Immature natural killer cell (primary cell): ENCODE measurements around the gene TANGO2. TPM values are rescaled to one million over a fixed set of nuclear protein-coding genes. Genes with fewer than 3 reads are reported as not detected.

ENCODE experiments used
- DNase-seq, 3 donors: peaks; one replicate each; pipeline ENCODE4 v3.0.0; 2022; ENCODE audit warnings: mixed read lengths in 1 of 3
- H3K27ac Mint-ChIP-seq, 6 donors: one replicate each; pipeline ENCODE4 v1.8.0; 2020; ENCODE audit warnings: mixed read lengths in 6 of 6, mild to moderate bottlenecking in 5 of 6, inconsistent platforms in 4 of 6, moderate library complexity in 3 of 6
- H3K27me3 Mint-ChIP-seq, 3 donors: one replicate each; pipeline ENCODE4 v1.8.0; 2020 to 2021; ENCODE audit warnings: low read depth in 3 of 3, mild to moderate bottlenecking in 3 of 3, mixed read lengths in 3 of 3, moderate library complexity in 3 of 3, inconsistent platforms in 1 of 3
- H3K36me3 Mint-ChIP-seq, 3 donors: one replicate each; pipeline ENCODE4 v1.8.0; 2020; ENCODE audit warnings: mixed read lengths in 3 of 3, inconsistent platforms in 2 of 3, mild to moderate bottlenecking in 2 of 3
- H3K4me1 Mint-ChIP-seq, 2 donors: one replicate each; pipeline ENCODE4 v1.8.0; 2020; ENCODE audit warnings: inconsistent platforms in 2 of 2, mild to moderate bottlenecking in 2 of 2, mixed read lengths in 2 of 2, moderate library complexity in 1 of 2
- H3K4me3 Mint-ChIP-seq, 5 donors: one replicate each; pipeline ENCODE4 v1.8.0; 2020; ENCODE audit warnings: mild to moderate bottlenecking in 5 of 5, mixed read lengths in 5 of 5, inconsistent platforms in 3 of 5, moderate library complexity in 3 of 5
- H3K9me3 Mint-ChIP-seq, 6 donors: one replicate each; pipeline ENCODE4 v1.8.0; 2020; ENCODE audit warnings: mild to moderate bottlenecking in 6 of 6, mixed read lengths in 6 of 6, inconsistent platforms in 4 of 6, moderate library complexity in 3 of 6
- polyA plus RNA-seq, 3 donors: library from polyadenylated mRNA; unstranded; fragments of 300-500 nt; fragmentation: Illumina TruSeq; gene quantifications; one replicate each; pipeline ENCODE4 v1.2.3, GENCODE V29; 2021

TANGO2 gene
- polyA plus RNA-seq, 3 donors from 2014 or later = 43.3 to 68.6 (median 56.6) TPM

DNA sequence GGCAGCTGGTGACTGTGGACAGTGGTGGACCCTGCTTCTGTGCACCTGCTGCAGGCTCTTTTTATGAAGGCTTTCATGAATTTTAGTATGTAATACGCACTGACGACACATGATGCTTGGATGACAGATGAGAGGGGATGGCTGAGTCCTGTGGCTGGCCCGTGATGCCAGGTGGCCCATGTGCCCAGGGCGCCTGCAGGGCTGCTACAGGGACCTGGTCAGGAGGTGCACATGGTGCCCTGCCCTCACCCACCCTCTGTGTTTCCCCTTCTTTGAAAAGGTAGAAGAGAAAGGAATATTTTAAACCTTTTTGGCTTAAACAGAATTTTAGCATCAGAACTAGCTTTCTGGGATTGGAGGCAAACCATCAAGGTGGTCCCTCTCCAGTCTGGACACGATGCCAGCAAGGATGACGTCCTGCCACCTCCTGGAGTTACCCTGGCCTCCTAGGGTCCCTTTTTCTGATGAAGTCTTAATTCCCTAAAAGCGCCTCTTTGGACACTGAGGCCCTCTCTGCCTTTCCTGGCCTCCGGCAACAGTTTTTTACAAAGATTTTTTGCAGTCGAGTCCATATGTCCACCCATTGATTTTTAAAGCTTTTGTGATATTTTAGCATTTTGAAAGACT is 89.6 kb downstream of the TANGO2 start:
- Mint-ChIP-seq H3K4me3 (no peak overlapping the region), H3K9me3 (no peaks in the 10 kb centered on the region), H3K4me1 (peaks cover 15 to 26% of the 10 kb centered on the region in 2 donors), H3K27me3 (peaks cover 0 to 5% (median 0%) of the 10 kb centered on the region in 3 donors), H3K27ac (peak overlapping the region in 4 of 6 donors; percentile 11 to 79 (median 47)), H3K36me3 (peaks cover 0 to 9% (median 8%) of the 10 kb centered on the region in 3 donors)
- no peak for DNase-seq

DNA sequence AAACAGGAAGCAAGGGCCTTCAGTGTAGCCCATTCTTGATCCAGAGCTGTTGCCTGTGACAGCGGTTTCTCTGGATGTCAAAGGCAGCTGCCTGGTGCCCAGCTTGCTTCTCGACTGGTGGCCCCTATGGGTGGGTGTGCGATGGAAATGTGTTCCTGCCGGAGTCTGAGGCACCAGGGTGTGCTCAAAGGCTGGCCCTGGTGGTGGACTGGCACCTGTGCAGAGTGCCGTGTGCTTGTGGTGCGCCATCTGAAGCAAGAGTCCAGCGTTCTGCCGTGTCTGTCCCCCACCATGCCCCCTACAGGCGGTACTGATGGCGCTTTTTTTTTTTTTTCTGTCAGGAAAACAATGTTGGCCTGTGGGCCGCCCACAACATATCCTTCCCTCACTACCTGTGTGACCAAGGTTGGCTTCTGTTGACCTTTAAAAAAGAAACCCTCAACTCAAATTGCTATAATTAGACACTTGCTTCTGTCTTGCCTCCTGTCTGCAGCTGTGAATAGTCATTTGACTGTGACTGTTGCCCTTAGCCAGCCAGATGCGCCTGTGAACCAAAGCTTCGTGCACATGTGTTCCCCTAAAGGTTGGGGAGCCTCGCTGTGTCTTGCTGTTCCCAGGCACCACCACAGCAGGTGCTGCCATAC is 90.3 kb downstream of the TANGO2 start:
- H3K4me3 Mint-ChIP-seq = peak overlapping the region in 1 of 5 donors; percentile 10
- peaks cover 0 to 5% (median 0%) of the 10 kb centered on the region in 3 donors for H3K27me3 Mint-ChIP-seq
- no peaks in the 10 kb centered on the region for H3K9me3 Mint-ChIP-seq
- DNase-seq = peak; percentile 34 to 48 (median 37)
- H3K36me3 Mint-ChIP-seq = peaks cover 0 to 9% (median 8%) of the 10 kb centered on the region in 3 donors
- H3K4me1 Mint-ChIP-seq = peaks cover 15 to 27% of the 10 kb centered on the region in 2 donors
- peak overlapping the region in 5 of 6 donors; percentile 30 to 80 (median 73) for H3K27ac Mint-ChIP-seq

DNA sequence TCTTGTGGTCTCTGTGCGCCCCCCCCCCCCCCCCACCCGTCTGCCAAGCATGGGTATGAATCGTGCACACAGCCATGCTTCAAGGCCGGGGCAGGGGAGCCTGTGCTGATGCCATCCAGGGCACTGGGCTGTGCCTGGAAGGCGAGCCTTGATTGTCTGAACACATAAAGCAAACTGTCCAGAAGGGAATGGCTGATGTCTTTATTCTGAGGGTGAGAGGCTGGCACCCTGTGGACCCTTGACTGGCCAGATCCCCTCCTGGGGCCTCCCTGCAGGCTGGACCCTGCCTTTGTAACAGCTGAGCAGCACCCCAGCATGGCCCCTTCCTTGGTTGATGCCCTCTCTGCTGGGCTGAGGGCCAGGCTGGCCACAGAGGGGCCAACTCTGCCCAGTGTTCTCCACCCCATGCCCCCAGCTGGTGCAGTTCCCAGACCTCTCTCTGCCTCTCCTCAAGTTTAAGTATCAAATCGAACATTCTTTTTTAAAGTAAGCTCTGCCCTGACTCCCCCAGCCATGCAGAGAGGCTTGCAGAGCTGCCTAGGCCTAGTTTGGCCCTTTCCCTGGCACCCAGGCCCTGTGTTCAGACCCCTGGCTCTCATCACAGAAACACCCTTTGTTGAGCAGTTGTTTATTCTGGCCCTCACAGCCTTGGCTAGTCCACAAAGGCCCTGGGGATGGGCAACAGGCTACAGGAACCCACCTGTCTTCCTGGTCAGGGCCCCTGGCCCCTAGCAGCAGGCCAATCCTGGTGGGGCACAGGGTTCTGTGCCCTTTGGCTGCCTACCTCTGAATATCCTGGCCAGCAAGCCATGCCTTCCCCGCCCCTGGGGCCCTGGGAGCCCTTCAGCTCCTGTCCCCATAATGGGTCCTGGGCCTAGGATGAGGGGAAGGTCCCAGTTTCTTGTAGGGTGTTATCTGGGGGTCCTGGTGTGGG is 91.0 kb downstream of the TANGO2 start:
- H3K9me3 Mint-ChIP-seq = no peaks in the 10 kb centered on the region
- H3K27ac Mint-ChIP-seq = peak overlapping the region in 3 of 6 donors; percentile 73 to 80 (median 79)
- no peak overlapping the region for H3K4me3 Mint-ChIP-seq
- DNase-seq = no peak
- peaks cover 17 to 32% of the 10 kb centered on the region in 2 donors for H3K4me1 Mint-ChIP-seq
- H3K27me3 Mint-ChIP-seq = peaks cover 0 to 8% (median 5%) of the 10 kb centered on the region in 3 donors
- peaks cover 0 to 9% (median 8%) of the 10 kb centered on the region in 3 donors for H3K36me3 Mint-ChIP-seq

DNA sequence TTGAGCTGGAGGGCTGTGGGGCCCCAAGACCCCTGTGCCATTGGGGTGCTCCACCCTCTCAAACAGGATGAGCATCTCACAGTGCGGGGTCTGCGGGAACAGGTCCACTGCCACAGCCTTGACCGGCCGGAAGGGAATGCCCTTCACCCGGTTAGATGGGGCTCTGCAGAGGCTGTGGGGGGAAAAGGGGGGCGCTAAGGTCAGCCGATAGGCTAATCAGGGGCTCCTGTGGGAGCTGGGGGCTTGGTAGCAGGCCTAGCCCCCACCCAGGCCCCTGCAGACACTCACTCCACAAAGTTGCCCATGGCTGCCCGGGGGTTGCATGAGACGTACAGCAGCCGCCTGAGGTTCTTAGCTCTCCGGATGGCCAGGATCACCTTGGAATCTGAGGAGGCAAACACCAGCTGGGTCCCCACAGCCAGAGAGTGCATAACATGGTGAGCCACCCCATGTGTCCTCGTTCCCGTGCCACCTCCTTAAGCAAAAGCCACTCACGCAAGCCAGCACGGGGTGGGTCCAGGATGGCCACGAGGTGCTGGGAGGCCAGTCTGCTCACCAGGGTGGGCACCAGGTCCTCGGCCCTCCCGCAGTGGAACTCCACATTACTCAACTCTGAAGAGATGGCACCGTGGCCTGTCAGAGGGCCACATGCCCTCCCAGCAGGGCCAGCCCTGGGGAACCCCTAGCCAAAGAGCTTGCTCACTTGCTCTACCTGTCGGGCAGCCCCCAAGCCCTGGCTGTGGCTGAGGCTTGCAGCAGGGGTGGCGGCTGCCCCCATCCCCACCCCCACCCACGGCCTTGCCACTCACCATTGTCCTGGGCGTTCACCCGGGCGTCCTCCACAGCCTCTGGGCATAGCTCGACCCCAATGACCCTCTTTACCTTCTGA is 92.0 kb downstream of the TANGO2 start:
- Mint-ChIP-seq H3K36me3 (peaks cover 0 to 5% (median 3%) of the 10 kb centered on the region in 3 donors), H3K4me3 (no peak overlapping the region), H3K27ac (no peak overlapping the region), H3K4me1 (peaks cover 19 to 32% of the 10 kb centered on the region in 2 donors), H3K9me3 (no peaks in the 10 kb centered on the region), H3K27me3 (peaks cover 3 to 12% (median 7%) of the 10 kb centered on the region in 3 donors)
- no peak for DNase-seq

DNA sequence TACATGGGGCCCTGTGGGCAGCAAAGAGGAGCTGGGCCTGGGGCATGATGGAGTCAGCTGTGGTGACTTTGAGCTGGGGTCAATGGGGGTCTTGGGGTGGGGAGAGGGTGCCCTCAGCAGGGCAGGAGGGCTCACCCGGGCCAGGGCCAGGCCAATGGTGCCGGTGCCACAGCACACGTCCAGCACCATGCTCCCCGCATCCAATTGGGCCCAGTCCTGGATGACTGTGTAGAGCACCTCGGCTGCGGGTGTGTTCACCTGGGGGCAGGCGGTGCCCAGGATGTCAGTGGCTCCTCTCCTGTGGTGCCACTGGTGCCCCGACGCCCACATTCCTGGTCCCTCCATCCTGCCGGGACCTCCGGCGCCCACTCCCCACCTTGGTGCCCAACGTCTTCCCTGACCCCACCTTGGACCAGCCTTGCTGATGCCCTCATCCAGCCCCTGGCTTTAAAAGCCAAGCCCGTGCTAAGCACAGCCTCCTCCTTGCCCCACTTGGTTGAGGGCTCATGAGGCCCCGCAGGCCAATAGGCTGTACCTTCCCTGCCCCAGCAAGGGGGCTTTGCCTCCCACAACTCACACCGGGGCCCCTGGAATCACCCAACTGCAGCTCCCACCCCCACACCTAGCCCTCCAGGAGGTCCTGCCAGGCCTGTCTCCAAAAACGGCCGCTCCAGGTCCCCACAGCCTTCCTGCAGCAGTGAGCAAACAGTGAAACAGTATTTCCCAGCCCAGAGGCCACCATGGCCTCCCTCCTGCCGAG is 92.8 kb downstream of the TANGO2 start:
- Mint-ChIP-seq H3K27ac (peak overlapping the region in 2 of 6 donors; percentile 29 to 53), H3K4me1 (peaks cover 27 to 41% of the 10 kb centered on the region in 2 donors), H3K9me3 (no peaks in the 10 kb centered on the region), H3K36me3 (peaks cover 0 to 3% (median 1%) of the 10 kb centered on the region in 3 donors), H3K4me3 (no peak overlapping the region), H3K27me3 (peaks cover 3 to 14% (median 7%) of the 10 kb centered on the region in 3 donors)
- no peak for DNase-seq

DNA sequence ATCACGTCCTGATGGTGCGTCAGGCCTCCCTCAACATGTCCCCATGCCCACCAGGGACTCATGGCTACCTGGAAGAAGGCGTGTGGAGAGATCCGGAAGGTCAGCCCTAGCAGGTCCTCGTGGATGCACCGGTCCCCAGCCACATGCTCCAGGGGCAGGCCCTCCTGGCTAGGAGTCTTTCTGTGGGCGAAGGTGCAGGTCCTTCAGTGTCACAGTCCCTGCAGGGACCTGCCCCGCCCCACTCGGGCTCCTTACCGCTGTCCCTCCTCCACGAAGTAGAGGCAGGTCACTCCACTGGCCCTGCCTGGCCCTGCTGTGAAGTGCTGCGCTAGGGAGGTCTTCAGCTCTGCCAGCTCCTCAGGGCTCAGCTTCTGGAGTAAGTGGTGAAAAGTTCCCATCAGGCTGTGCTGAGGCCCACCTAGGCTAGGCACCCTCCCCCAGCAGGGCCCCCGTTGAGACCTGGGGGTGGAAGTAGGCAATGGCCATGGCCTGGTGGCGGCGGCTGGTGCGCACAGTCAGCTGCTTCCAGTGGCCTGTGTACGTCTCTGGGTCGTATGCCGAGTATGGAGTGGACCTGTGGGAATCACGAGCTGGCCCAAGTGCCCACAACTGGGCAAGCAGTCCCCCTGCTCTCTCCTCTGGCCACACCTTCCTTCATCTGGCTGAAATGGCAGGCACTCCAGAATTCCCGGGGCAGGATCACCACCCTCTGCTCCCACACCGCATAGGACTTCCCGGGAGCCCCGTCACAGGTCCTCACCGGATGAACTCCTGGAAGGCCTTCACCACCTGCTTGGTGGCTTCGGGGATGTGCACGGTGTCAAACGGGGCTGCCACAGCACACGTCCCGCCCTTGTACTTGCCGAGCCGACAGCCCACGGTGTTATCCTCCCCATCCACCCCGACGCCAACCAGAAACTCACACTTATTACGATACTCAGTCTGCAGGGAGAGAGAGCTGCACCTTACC is 93.9 kb downstream of the TANGO2 start:
- Mint-ChIP-seq H3K27ac (peak overlapping the region; percentile 37 to 83 (median 61)), H3K27me3 (peaks cover 3 to 17% (median 11%) of the 10 kb centered on the region in 3 donors), H3K9me3 (no peaks in the 10 kb centered on the region), H3K4me3 (peak overlapping the region; percentile 40 to 73 (median 60)), H3K36me3 (peaks cover 0 to 5% (median 3%) of the 10 kb centered on the region in 3 donors), H3K4me1 (peaks cover 35 to 46% of the 10 kb centered on the region in 2 donors)
- DNase-seq = no peak

DNA sequence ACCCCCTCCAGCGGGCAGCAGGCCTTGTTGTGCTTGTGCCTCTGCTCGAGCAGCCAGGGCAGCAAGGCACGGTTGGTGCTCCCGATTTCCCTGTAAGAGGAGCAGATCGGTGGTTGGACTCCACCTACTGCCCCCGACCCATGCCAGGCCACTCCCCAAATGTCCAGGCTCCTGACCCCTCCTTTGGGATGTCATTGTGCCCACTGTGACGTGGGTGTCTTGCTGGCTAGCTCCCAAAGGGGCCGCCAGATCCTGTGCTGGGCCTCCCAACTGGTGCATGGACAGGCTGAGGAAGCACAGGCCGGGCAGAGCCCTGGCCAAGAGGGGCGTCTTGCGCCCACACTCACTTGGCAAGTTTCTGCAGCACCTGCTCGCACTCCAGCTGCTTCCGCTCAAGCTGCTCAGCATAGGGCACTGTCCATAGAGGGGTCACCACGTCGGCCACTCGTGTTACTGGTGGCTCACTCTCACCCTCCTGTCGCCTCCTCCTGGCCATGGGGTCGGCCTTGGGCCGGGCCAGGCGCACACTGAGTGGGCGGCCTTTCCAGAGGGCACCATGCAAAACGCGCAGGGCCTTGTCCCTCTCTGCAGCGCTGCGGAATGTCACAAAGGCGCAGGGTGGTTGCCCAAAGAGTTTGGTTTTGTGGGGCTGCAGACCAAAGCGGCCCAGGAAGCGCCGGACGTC is 94.9 kb downstream of the TANGO2 start, which contains the start of gene RANBP1:
RANBP1 (plus strand) TSS at position 414 of the 685 bp plus-strand sequence; CDS start at position 495, 81 bp downstream.
- H3K27me3 Mint-ChIP-seq = peaks cover 3 to 17% (median 13%) of the 10 kb centered on the region in 3 donors
- peaks cover 38 to 39% of the 10 kb centered on the region in 2 donors for H3K4me1 Mint-ChIP-seq
- DNase-seq = no peak
- peaks cover 0 to 7% (median 3%) of the 10 kb centered on the region in 3 donors for H3K36me3 Mint-ChIP-seq
- no peaks in the 10 kb centered on the region for H3K9me3 Mint-ChIP-seq
- H3K4me3 Mint-ChIP-seq = peak within 1 kb of the TSS; percentile 85 to 92 (median 89)
- H3K27ac Mint-ChIP-seq = peak within 1 kb of the TSS; percentile 68 to 95 (median 87)

DNA sequence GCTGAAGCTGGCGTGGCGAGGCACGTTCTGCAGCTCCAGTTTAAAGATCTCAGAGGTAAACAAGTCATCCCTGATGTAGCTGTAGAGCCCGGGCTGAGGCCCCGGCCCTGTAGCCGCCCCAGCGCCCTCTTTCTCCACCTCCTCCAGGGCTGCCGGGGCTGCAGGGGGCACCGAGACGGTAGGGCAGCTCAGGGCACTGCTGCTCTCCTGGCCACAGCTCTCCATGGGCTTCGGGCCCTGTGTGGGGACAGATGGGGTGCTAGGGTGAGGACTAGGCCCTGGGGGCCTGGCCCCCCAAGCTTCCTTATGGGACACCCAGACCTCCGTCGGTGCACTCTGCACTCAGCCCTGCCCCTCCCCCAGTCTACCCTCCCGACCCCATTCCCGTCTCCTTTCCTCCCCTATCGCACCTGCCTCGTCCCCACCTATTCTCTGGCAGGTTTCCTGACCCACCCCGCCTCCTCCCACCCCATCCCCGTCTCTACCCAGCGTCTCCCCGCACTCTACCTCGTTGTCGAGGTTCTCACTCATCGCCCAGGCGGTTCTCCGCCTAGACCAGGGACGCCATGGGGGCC is 95.6 kb downstream of the TANGO2 start:
- peak overlapping the region; percentile 85 to 92 (median 89) for H3K4me3 Mint-ChIP-seq

More for the DNA sequence above, 95.6 kb downstream of the TANGO2 start:
- H3K27ac Mint-ChIP-seq = peak overlapping the region; percentile 68 to 95 (median 87)
- peaks cover 3 to 18% (median 14%) of the 10 kb centered on the region in 3 donors for H3K27me3 Mint-ChIP-seq
- peaks cover 0 to 8% (median 3%) of the 10 kb centered on the region in 3 donors for H3K36me3 Mint-ChIP-seq
- no peak for DNase-seq
- peaks cover 33 to 38% of the 10 kb centered on the region in 2 donors for H3K4me1 Mint-ChIP-seq
- H3K9me3 Mint-ChIP-seq = no peaks in the 10 kb centered on the region
